GM18505 (cell line): ENCODE measurements around the gene NINJ2.

Experiments
- ATAC-seq: cut with Tn5 transposase; IDR thresholded peaks from one replicate; pipeline ENCODE4 v1.9.1; 2021; ENCODE audit not compliant: unreplicated experiment
- POLR2A ChIP-seq: IDR thresholded peaks from 4 replicates; pipeline ENCODE4 v1.6.1; 2011; ENCODE audit warnings: borderline replicate concordance; ENCODE audit not compliant: insufficient read depth, insufficient read length; ENCODE audit errors: extremely low read depth

Gene NINJ2

GRCh38 chr12:549476-550082 lies 113.7 kb downstream of the NINJ2 start:
- no peak for TF ChIP-seq POLR2A
- no peak for ATAC-seq

- no peak for ATAC-seq
- no peak for TF ChIP-seq POLR2A
These were observed 115.3 kb downstream of the NINJ2 start for GRCh38 chr12:547883-548470.

GRCh38 chr12:546920-547845 lies 116.1 kb downstream of the NINJ2 start:
- no peak for ATAC-seq
- TF ChIP-seq POLR2A: no peak

DNA sequence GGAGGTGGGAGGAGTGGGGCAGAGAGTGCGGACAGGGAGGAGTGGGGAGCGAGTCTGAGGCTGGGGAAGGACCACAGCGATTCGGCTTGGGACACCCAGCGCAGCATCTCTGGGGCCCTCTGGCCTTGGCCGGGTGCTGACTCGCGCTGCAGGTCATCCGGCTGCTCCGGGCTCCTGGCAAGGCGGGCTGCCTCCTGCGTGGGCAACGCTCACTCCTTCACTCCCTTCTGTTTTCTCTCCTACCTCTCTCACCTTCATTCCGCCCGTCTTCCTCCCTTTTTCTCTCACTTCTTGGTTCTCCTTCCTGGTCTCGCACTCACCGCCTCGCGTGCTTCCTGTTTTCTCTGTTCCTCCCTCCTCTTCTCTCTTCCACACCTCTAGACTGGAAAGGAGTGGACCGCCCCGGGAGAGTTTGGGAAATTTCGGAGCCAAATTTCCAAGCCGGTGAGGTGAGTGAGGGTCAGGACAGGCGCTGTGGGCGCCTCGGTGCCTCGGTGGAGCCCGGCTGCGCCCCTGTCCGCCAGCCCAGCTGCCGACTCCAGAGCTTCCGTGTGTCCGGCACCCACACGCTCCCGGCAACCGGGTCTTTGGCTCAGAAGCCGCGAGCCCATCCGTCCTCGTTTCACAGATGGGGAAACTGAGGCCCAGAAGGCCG lies 116.9 kb downstream of the NINJ2 start:
- ATAC-seq: no peak
- no peak for TF ChIP-seq POLR2A

DNA sequence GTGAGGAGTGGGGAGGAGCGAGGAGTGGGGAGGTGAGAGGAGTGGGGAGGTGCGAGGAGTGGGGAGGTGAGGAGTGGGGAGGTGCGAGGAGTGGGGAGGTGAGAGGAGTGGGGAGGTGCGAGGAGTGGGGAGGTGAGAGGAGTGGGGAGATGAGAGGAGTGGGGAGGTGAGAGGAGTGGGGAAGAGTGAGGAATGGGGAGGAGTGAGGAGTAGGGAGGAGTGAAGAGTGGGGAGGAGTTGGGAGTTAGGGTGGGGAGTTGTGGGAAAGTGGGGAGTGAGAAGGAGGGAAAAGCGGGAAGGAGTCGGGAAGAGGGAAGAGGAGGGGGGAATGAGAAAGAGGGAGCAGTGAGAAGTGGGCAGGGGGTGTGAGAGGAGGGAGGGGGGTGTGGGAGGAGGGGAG lies 117.4 kb downstream of the NINJ2 start:
- no peak for ATAC-seq
- TF ChIP-seq POLR2A: no peak

GRCh38 chr12:544941-545635 lies 118.2 kb downstream of the NINJ2 start:
- no peak for TF ChIP-seq POLR2A
- no peak for ATAC-seq

DNA sequence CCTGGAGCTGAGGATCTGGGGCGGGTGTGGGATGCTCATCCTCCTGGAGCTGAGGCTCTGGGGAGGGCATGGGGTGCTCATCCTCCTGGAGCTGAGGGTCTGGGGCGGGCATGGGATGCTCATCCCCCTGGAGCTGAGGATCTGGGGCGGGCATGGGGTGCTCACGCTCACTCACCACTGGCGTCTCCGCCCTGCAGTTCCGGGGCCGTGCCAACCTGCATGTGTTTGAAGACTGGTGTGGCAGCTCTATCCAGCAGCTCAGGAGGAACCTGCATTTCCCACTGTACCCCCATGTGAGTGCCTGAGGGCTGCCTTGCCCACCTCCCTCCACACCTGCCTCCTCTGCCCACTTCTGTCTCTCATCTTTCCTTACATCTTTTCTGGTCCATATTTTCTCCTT lies 119.1 kb downstream of the NINJ2 start:
- no peak for ATAC-seq

GRCh38 chr12:543114-543451 lies 120.2 kb downstream of the NINJ2 start:
- TF ChIP-seq POLR2A: no peak
- ATAC-seq: no peak

More for the DNA sequence above, 119.1 kb downstream of the NINJ2 start:
- TF ChIP-seq POLR2A: no peak

DNA sequence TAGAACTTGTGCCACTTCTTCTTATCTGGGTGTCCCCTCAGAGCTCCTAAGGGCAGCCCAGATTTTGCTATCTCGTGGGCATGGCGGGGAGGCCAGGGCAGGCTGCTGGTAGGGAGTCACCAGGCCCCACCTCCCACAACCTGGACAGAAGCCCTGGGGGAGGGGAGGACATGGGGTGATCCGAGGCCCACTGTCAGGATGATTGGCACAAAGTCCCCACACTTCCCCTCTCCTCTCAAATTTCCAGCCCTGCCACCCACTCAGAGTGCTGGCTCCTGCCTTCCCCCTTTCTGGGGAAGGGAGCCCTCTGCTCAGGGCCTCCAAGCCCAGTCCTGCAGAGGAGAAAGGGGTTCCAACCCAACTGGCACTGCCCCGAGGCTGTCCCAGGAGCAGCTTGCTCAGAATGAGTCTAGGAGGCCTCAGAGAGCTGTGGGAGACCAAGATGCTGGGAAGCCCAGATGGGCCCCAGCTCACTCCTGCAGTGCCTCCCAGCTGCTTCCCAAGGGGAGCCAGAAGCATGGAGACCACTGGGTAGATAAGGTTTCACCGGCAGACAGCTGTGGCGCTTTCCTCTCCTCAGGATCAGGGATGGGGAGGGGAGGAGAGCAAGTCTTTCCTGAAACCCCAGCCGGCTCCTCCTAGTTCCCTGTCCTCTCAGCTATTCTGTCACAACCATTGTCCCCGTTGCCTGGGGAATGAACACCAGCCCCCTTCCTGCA lies 120.7 kb downstream of the NINJ2 start:
- no peak for ATAC-seq
- no peak for TF ChIP-seq POLR2A

DNA sequence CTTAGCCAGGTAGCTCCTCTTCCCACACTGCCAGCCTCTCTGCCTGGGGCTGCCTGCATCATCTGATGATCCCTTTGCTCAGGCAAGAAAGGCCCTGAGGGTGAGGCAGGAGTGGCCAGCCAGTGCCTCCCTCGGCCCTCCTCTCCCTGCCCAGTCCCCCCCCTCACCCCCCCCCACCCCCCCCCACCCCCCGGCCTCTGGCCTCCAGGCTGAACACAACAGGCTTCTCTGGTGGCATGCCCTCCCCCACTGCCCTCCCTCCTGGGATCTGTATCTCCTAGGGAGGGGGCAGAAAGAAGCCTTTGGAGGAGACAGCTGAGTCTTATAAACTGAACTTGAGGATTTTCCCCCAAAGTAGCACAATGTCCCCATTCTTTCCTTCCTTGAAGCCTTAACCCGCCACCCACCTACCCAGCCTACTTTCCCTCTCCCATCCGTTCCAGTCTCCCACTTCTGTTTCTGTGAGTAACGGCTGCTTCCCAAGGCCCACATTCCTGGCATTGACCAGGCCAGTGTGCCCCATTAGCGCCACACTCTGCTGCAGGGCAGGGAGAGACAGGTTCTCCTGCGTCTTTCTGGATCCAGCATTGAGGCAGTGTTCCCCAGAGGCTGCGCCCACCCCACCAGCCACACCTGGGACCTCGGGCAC lies 121.4 kb downstream of the NINJ2 start:
- TF ChIP-seq POLR2A: no peak

DNA sequence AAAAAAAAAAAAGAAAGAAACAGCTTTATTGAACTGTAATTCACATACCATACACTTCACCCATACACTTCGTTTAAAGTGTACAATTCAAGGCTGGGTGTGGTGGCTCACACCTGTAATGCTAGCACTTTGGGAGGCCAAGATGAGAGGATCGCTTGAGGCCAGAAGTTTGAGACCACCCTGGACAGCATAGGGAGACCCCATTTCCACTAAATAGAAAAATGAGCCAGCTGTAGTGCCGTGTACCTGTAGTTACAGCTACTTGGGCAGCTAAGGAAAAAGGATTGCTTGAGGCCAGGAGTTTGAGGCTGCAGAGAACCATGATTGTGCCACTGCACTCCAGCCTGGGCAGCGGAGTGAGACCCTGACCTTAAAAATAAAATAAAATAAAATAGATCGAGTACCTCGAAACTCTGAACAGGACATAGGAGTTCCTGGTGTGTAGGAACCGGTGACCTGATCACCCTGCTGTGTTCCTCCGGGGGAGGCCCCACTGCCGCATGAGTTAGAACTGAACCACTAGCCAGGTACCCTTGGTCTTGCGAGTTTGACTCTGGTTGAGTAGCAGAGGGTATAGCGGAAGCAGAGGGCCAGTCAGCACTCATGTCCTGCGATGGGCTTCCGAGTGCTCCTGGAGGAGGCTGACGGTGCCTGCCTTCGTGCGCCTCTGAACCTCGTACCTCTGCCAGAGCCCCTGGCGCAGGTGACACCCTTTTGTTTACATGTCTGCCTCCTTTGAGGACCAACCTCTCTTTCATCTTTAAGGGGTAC lies 123.5 kb downstream of the NINJ2 start:
- ATAC-seq: no peak
- TF ChIP-seq POLR2A: no peak

More for the DNA sequence above, 121.4 kb downstream of the NINJ2 start:
- ATAC-seq: no peak
